Thymus (tissue), 11 donors: ENCODE measurements around the gene OSGEP. TPM values are rescaled to one million over a fixed set of nuclear protein-coding genes. Genes with fewer than 3 reads are reported as not detected.

Experiments used
- DNase-seq, 9 donors: peaks; one replicate each; pipeline ENCODE4 v3.0.0-alpha.2; 2013; ENCODE audit warnings: low spot score in 9 of 9, low read depth in 6 of 9, missing footprints in 1 of 9
- H3K27ac ChIP-seq, 2 donors: one replicate each; pipeline ENCODE4 v1.5.1; 2013; ENCODE audit warnings: control low read depth in 1 of 2, low read depth in 1 of 2, low read length in 1 of 2, mild to moderate bottlenecking in 1 of 2, moderate library complexity in 1 of 2
- H3K27me3 ChIP-seq, 2 donors: one replicate each; pipeline ENCODE4 v1.5.1; 2013; ENCODE audit warnings: low read length in 1 of 2; ENCODE audit not compliant: control insufficient read depth in 2 of 2, insufficient read depth in 1 of 2
- H3K36me3 ChIP-seq, 2 donors: one replicate each; pipeline ENCODE4 v1.5.1; 2013; ENCODE audit warnings: low read length in 1 of 2, mild to moderate bottlenecking in 1 of 2, moderate library complexity in 1 of 2; ENCODE audit not compliant: control insufficient read depth in 2 of 2, insufficient read depth in 2 of 2
- H3K4me1 ChIP-seq, 2 donors: one replicate each; pipeline ENCODE4 v1.5.1; 2013; ENCODE audit warnings: low read length in 2 of 2; ENCODE audit not compliant: control insufficient read depth in 2 of 2, insufficient read depth in 2 of 2
- H3K4me3 ChIP-seq, 2 donors: one replicate each; pipeline ENCODE4 v1.5.1; 2013; ENCODE audit warnings: low read length in 2 of 2, control low read depth in 1 of 2, mild to moderate bottlenecking in 1 of 2
- H3K9me3 ChIP-seq, 2 donors: one replicate each; pipeline ENCODE4 v1.5.1; 2013; ENCODE audit warnings: low read length in 1 of 2, mild to moderate bottlenecking in 1 of 2; ENCODE audit not compliant: control insufficient read depth in 2 of 2, insufficient read depth in 1 of 2
- WGBS: extraction: QIAGEN DNeasy Blood & Tissue Kit; methylation state at CpG from one replicate; pipeline ENCODE4 v1.1.7; 2013; 5-methylcytosine and 5-hydroxymethylcytosine counted together
- polyA plus RNA-seq: library from polyadenylated mRNA; stranded (reverse); fragments of 200-250 nt; gene quantifications from one replicate; pipeline ENCODE4 v1.2.3, GENCODE V29; 2013
- total RNA-seq: library from RNA; stranded (reverse); fragments of 120-200 nt; gene quantifications from one replicate; pipeline ENCODE4 v1.2.4, GENCODE V29; 2013
- donor health status: healthy.

The OSGEP gene
- total and polyA plus RNA-seq, 2 donors, result 34.8 to 96.8 TPM

- peak in 2 of 9 donors; percentile 42 to 73 for DNase-seq
- Histone ChIP-seq H3K27me3 (no peaks in the 10 kb centered on the region), H3K27ac (peak overlapping the region; percentile 73 to 74), H3K9me3 (no peaks in the 10 kb centered on the region), H3K4me3 (no peak overlapping the region), H3K36me3 (peaks cover 3 to 5% of the 10 kb centered on the region in 2 donors), H3K4me1 (peaks cover 9 to 13% of the 10 kb centered on the region in 2 donors)
- WGBS, result 64% methylated on average over 5 of the region's 5 CpGs
Measured at GRCh38 chr14:20440882-20441281, 13.7 kb downstream of the OSGEP start.

GRCh38 chr14:20440465-20440864 is 14.1 kb downstream of the OSGEP start:
- WGBS, result 85% methylated on average over 5 of the region's 5 CpGs
- Histone ChIP-seq H3K4me3 (no peak overlapping the region), H3K36me3 (peaks cover 0 to under 1% of the 10 kb centered on the region in 2 donors), H3K4me1 (peaks cover 9 to 13% of the 10 kb centered on the region in 2 donors), H3K9me3 (no peaks in the 10 kb centered on the region), H3K27me3 (no peaks in the 10 kb centered on the region), H3K27ac (peak overlapping the region; percentile 73 to 74)
- no peak for DNase-seq

GRCh38 chr14:20438664-20439063 is 15.9 kb downstream of the OSGEP start:
- no peak for DNase-seq

GRCh38 chr14:20436363-20436755 is 18.3 kb downstream of the OSGEP start:
- H3K9me3 ChIP-seq, result no peaks in the 10 kb centered on the region

More at GRCh38 chr14:20438664-20439063, 15.9 kb downstream of the OSGEP start:
- Histone ChIP-seq H3K27me3 (no peaks in the 10 kb centered on the region), H3K9me3 (no peaks in the 10 kb centered on the region), H3K4me1 (peaks cover 9 to 13% of the 10 kb centered on the region in 2 donors), H3K36me3 (no peaks in the 10 kb centered on the region), H3K27ac (no peak overlapping the region), H3K4me3 (no peak overlapping the region)
- WGBS, result 88% methylated on average over 7 of the region's 7 CpGs

GRCh38 chr14:20435582-20436362 is 18.8 kb downstream of the OSGEP start, which contains the start of gene KLHL33:
TSS of gene KLHL33 (minus strand) at chr14:20436166. CDS start at chr14:20435811, 355 bp downstream.
- 95% methylated on average over 17 of the region's 17 CpGs for WGBS
- Histone ChIP-seq H3K4me3 (no peak within 1 kb of the TSS), H3K36me3 (no peaks in the 10 kb centered on the region), H3K27ac (no peak within 1 kb of the TSS), H3K4me1 (peaks cover 2 to 3% of the 10 kb centered on the region in 2 donors), H3K27me3 (no peaks in the 10 kb centered on the region), H3K9me3 (no peaks in the 10 kb centered on the region)
- DNase-seq, result no peak

More at GRCh38 chr14:20436363-20436755, 18.3 kb downstream of the OSGEP start:
- H3K4me1 ChIP-seq, result peaks cover 7% of the 10 kb centered on the region in 2 donors
- no peaks in the 10 kb centered on the region for H3K27me3 ChIP-seq
- H3K36me3 ChIP-seq, result no peaks in the 10 kb centered on the region
- WGBS, result 92% methylated on average over 4 of the region's 4 CpGs
- DNase-seq, result no peak
- H3K4me3 ChIP-seq, result no peak overlapping the region
- H3K27ac ChIP-seq, result no peak overlapping the region

GRCh38 chr14:20434701-20435581 is 19.7 kb downstream of the OSGEP start:
- no peak overlapping the region for H3K4me3 ChIP-seq
- H3K36me3 ChIP-seq, result no peaks in the 10 kb centered on the region
- H3K4me1 ChIP-seq, result peaks cover under 1 to 3% of the 10 kb centered on the region in 2 donors
- H3K27ac ChIP-seq, result no peak overlapping the region
- no peaks in the 10 kb centered on the region for H3K27me3 ChIP-seq
- H3K9me3 ChIP-seq, result no peaks in the 10 kb centered on the region
- no peak for DNase-seq
- 90% methylated on average over 44 of the region's 44 CpGs for WGBS

- H3K4me3 ChIP-seq, result no peak overlapping the region
- 75% methylated on average over 30 of the region's 30 CpGs for WGBS
- peak in 1 of 9 donors; percentile 28 for DNase-seq
- H3K9me3 ChIP-seq, result no peaks in the 10 kb centered on the region
- H3K27ac ChIP-seq, result peak overlapping the region in 1 of 2 donors; percentile 55
- no peaks in the 10 kb centered on the region for H3K36me3 ChIP-seq
- H3K27me3 ChIP-seq, result no peaks in the 10 kb centered on the region
- H3K4me1 ChIP-seq, result peaks cover 23 to 31% of the 10 kb centered on the region in 2 donors
Measured at GRCh38 chr14:20429801-20430669, 24.6 kb downstream of the OSGEP start.

- DNase-seq, result no peak
- H3K27me3 ChIP-seq, result no peaks in the 10 kb centered on the region
- peak overlapping the region; percentile 75 to 80 for H3K27ac ChIP-seq
- H3K4me1 ChIP-seq, result peaks cover 23 to 31% of the 10 kb centered on the region in 2 donors
- no peaks in the 10 kb centered on the region for H3K36me3 ChIP-seq
- 38% methylated on average over 5 of the region's 5 CpGs for WGBS
- no peaks in the 10 kb centered on the region for H3K9me3 ChIP-seq
- no peak overlapping the region for H3K4me3 ChIP-seq
Measured at GRCh38 chr14:20428802-20429201, 25.8 kb downstream of the OSGEP start.
